Measurements from ENCODE around the gene AFG3L2.

AFG3L2 gene

DNA sequence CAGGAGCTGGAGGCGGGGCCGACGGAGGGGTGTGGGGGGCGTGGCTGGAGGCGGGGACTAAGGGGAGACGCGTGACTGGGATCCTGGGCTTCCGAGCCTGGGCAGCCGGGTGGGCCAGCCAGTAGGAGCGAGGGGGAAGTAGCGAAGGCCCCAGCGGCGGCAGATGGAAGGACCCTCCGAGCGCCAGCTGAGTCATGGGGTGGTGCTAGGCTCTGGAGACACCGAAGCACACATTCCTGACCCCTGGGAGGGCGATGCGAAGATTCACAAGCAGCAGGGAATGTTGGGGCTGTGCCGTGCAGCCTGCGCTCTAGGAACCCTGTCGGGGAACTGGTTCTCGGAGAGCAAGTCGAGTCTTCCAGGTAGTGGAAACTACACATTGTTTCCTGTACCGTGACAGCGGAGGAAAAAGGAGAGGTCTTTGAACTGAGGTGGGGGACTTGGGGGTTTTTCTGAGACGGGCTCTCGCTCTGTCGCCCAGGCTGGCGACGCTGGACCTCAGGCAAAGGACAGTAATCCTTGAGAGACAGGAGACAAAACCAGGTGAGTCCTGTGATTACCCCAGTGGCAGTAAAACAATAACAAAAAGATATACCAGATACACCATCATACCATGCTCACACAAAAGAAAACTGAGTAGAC lies 650 bp upstream of the AFG3L2 start:
- H3K9me3 ChIP-seq = no peaks in the 10 kb centered on the region
- TF ChIP-seq, protein P1, sequence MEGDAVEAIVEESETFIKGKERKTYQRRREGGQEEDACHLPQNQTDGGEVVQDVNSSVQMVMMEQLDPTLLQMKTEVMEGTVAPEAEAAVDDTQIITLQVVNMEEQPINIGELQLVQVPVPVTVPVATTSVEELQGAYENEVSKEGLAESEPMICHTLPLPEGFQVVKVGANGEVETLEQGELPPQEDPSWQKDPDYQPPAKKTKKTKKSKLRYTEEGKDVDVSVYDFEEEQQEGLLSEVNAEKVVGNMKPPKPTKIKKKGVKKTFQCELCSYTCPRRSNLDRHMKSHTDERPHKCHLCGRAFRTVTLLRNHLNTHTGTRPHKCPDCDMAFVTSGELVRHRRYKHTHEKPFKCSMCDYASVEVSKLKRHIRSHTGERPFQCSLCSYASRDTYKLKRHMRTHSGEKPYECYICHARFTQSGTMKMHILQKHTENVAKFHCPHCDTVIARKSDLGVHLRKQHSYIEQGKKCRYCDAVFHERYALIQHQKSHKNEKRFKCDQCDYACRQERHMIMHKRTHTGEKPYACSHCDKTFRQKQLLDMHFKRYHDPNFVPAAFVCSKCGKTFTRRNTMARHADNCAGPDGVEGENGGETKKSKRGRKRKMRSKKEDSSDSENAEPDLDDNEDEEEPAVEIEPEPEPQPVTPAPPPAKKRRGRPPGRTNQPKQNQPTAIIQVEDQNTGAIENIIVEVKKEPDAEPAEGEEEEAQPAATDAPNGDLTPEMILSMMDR (IDR thresholded peaks at IDR 0.05; ENCODE audit: low read depth, low read length) = peak; percentile 7; the same call in 1 of the 2 replicates
- no peak for DNase-seq
- peak overlapping the region; percentile 73 for H3K4me3 ChIP-seq (ENCODE audit: low read depth, low read length)
- peaks cover 3% of the 10 kb centered on the region; the same call in 1 of the 2 replicates for H3K36me3 ChIP-seq
- no peaks in the 10 kb centered on the region for H3K27me3 ChIP-seq
- no peaks in the 10 kb centered on the region for H3K4me1 ChIP-seq

DNA sequence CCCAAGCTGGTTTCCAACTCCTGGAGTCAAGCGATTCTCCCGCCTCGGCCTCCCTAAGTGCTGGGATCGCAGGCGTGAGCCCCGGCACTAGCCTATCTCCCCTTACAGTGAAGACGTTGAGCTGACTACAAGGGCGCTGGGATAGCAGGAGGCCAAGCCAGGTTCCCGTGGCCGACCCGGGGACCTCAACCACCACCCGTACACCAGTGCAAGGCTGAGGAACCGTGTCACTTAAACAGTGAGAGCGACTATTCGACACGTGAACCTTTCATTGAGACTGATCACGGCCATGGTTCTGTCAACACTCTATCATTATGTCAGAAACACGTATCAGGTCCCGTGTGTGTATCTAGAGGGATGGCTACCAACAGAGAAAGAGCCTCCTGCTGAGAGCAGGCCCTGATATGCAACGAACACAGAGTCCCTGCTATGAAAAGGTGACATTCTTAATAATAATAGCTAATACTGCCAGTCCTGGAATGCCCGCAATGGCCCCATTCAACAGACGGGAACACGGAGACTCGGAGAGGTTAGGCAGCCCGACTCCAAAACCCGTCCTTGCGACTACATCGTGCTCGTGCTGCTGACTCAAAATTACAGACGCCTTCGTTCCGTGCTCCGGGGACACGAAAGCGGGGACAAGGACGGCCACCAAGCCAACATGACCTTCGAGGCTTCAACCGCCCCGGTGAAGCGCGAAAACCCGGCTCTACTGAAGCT lies 833 bp downstream of the AFG3L2 start:
- Histone ChIP-seq H3K27me3 (no peaks in the 10 kb centered on the region), H3K36me3 (peaks cover 3% of the 10 kb centered on the region; the same call in 1 of the 2 replicates), H3K9me3 (no peaks in the 10 kb centered on the region), H3K4me3 (ENCODE audit: low read depth, low read length) (peak overlapping the region; percentile 86), H3K4me1 (no peaks in the 10 kb centered on the region)
- peak; percentile 30 for DNase-seq
- TF ChIP-seq, protein P1 (IDR thresholded peaks at IDR 0.05; ENCODE audit: low read depth, low read length) = no peak

DNA sequence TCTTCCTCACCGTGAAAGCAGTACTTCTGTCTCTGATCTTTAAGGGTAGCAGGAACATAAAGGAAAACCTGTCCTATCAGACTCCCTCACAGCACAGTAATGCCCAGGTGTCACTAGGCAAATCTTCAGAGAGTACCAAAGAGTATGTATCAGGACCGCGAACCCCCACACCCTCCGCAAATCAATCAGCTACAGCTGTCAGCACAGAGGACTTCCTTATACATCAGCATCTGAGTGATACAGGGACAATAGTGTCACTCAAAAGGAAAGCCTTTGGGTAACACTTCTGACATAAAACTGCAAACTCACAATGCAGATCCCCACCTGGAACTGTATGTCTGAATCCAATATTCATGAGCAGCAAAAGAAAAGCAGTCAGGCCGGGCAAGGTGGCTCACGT lies 2.6 kb downstream of the AFG3L2 start:
- TF ChIP-seq, protein P1 (IDR thresholded peaks at IDR 0.05; ENCODE audit: low read depth, low read length) = no peak
- no peak for DNase-seq
- H3K4me3 ChIP-seq (ENCODE audit: low read depth, low read length) = no peak overlapping the region

DNA sequence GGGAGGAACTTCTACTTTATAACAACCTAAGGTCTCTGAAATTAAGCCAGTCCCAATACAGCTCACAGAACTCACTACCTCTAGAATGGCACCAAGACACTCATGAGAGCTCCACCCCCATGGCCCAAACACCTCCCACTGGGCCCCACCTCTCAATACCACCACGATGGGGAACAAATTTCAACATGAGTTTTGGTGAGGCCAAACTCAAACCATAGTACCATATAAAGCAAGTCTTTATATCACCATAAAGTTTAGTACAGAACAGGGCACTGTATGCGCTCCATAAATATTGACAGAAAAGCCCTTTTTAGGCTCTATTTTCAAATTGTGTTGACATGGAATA lies 3.3 kb downstream of the AFG3L2 start:
- H3K36me3 ChIP-seq = peaks cover 3% of the 10 kb centered on the region

More for the DNA sequence above, 2.6 kb downstream of the AFG3L2 start:
- no peaks in the 10 kb centered on the region for H3K9me3 ChIP-seq
- no peaks in the 10 kb centered on the region for H3K27me3 ChIP-seq
- H3K36me3 ChIP-seq = peaks cover 3% of the 10 kb centered on the region; the same call in 1 of the 2 replicates
- no peaks in the 10 kb centered on the region for H3K4me1 ChIP-seq

DNA sequence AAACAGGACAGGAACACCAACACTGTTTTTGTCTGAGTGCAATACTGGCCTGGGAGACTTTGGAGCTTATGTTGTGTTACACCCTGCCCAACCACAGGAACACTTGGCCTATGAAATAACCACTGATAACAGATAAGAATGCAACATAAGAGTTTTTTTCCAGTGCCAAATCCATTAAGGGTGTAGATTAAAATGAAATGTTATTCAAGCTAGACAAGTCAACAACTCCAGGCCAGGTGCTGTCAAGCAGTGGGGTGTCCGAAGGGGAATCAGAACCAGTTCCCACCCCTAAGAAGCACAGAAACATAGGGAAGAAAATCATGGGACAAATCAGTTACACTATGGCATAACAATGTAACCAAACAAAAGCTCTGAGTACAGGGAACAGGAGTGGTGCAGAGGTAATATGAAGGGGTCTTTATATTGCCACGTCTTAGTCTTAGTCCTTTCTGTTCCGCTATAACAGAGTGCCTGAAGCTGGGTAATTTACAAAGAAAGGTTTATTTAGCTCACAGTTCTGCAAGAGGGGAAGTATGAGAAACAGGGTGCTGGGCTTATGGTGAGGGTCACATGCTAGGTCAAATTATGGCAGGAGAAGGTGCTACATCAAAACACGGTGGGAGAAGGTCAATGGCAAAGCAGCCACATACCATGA lies 3.8 kb downstream of the AFG3L2 start:
- Histone ChIP-seq H3K4me1 (no peaks in the 10 kb centered on the region), H3K4me3 (ENCODE audit: low read depth, low read length) (no peak overlapping the region), H3K27me3 (no peaks in the 10 kb centered on the region), H3K36me3 (peaks cover 8% of the 10 kb centered on the region), H3K9me3 (no peaks in the 10 kb centered on the region)
- no peak for DNase-seq
- TF ChIP-seq, protein P1 (IDR thresholded peaks at IDR 0.05; ENCODE audit: low read depth, low read length) = no peak

More for the DNA sequence above, 3.3 kb downstream of the AFG3L2 start:
- H3K4me3 ChIP-seq (ENCODE audit: low read depth, low read length) = no peak overlapping the region
- H3K9me3 ChIP-seq = no peaks in the 10 kb centered on the region
- H3K27me3 ChIP-seq = no peaks in the 10 kb centered on the region
- H3K4me1 ChIP-seq = no peaks in the 10 kb centered on the region
- TF ChIP-seq, protein P1 (IDR thresholded peaks at IDR 0.05; ENCODE audit: low read depth, low read length) = no peak
- DNase-seq = no peak

Measured in BE2C (cell line).